ENCODE results near the gene MPDZ. TPM values are rescaled to one million over a fixed set of nuclear protein-coding genes. Genes with fewer than 3 reads are reported as not detected.

The MPDZ gene
- total RNA-seq, 1 experiment from 2014 or later = 15.3 TPM

GRCh38 chr9:13284011-13284410 lies 4.5 kb upstream of the MPDZ start:
- TF ChIP-seq CTCF (conservative IDR thresholded peaks at IDR 0.05) = no peak
- no peak for TF ChIP-seq EZH2 (IDR thresholded peaks at IDR 0.05; ENCODE audit: low read depth)
- no peaks in the 10 kb centered on the region; the same call in 1 of the 2 replicates for H3K4me1 ChIP-seq (replicated peaks; ENCODE audit: insufficient read depth)
- H4K20me1 ChIP-seq (ENCODE audit: insufficient read depth) = no peaks in the 10 kb centered on the region
- no peak overlapping the region for H3K4me3 ChIP-seq
- H3K36me3 ChIP-seq (ENCODE audit: low read depth) = no peaks in the 10 kb centered on the region
- DNase-seq = no peak
- no peaks in the 10 kb centered on the region for H3K9me2 ChIP-seq (ENCODE audit: insufficient read depth)
- ChIA-PET POLR2A (ENCODE audit: unreplicated experiment) (no interaction called here), CTCF (no interaction called here)
- H3K79me2 ChIP-seq (ENCODE audit: low read depth) = no peaks in the 10 kb centered on the region
- H3K4me2 ChIP-seq = no peak overlapping the region
- H3K27ac ChIP-seq = no peak overlapping the region
- BruUV-seq (replicated peaks) = no TSS peak
- no peak overlapping the region for H2AFZ ChIP-seq
- H3K27me3 ChIP-seq (ENCODE audit: insufficient read depth, low read depth) = no peaks in the 10 kb centered on the region
- no peaks in the 10 kb centered on the region for H3F3A ChIP-seq (ENCODE audit: insufficient read depth, low read depth)
- no peaks in the 10 kb centered on the region for H3K9me3 ChIP-seq (ENCODE audit: insufficient read depth, low read depth)
- intact Hi-C loops (cut with micrococcal nuclease; ENCODE audit: unreplicated experiment) = no loop called here

- DNase-seq = no peak
- peaks cover 2% of the 10 kb centered on the region; the same call in 1 of the 2 replicates for H3K79me2 ChIP-seq (ENCODE audit: low read depth)
- H3K27me3 ChIP-seq (ENCODE audit: insufficient read depth, low read depth) = no peaks in the 10 kb centered on the region
- H3K9me3 ChIP-seq (ENCODE audit: insufficient read depth, low read depth) = no peaks in the 10 kb centered on the region
- H3F3A ChIP-seq (ENCODE audit: insufficient read depth, low read depth) = no peaks in the 10 kb centered on the region
- H3K4me2 ChIP-seq = no peak overlapping the region
- intact Hi-C loops (cut with micrococcal nuclease; ENCODE audit: unreplicated experiment) = no loop called here
- H3K27ac ChIP-seq = no peak overlapping the region
- no peaks in the 10 kb centered on the region for H4K20me1 ChIP-seq (ENCODE audit: insufficient read depth)
- no peaks in the 10 kb centered on the region for H3K9me2 ChIP-seq (ENCODE audit: insufficient read depth)
- TF ChIP-seq CTCF (conservative IDR thresholded peaks at IDR 0.05) = no peak
- H2AFZ ChIP-seq = no peak overlapping the region
- ChIA-PET CTCF (no interaction called here), POLR2A (ENCODE audit: unreplicated experiment) (no interaction called here)
- no peak overlapping the region for H3K4me3 ChIP-seq
- no peaks in the 10 kb centered on the region for H3K36me3 ChIP-seq (ENCODE audit: low read depth)
- H3K4me1 ChIP-seq (replicated peaks; ENCODE audit: insufficient read depth) = no peaks in the 10 kb centered on the region; the same call in 1 of the 2 replicates
- BruUV-seq (replicated peaks) = no TSS peak
Observed at GRCh38 chr9:13282998-13283397, 3.5 kb upstream of the MPDZ start.

- TF ChIP-seq EZH2 (IDR thresholded peaks at IDR 0.05; ENCODE audit: low read depth) (no peak), CTCF (conservative IDR thresholded peaks at IDR 0.05) (no peak)
- Histone ChIP-seq H3K36me3 (ENCODE audit: low read depth) (no peaks in the 10 kb centered on the region), H3K27ac (no peak overlapping the region), H3F3A (ENCODE audit: insufficient read depth, low read depth) (no peaks in the 10 kb centered on the region), H3K9me2 (ENCODE audit: insufficient read depth) (no peaks in the 10 kb centered on the region), H3K4me2 (no peak overlapping the region), H3K9me3 (ENCODE audit: insufficient read depth, low read depth) (no peaks in the 10 kb centered on the region), H3K4me1 (replicated peaks; ENCODE audit: insufficient read depth) (no peaks in the 10 kb centered on the region; the same call in 1 of the 2 replicates), H3K4me3 (no peak overlapping the region), H4K20me1 (ENCODE audit: insufficient read depth) (no peaks in the 10 kb centered on the region), H3K79me2 (ENCODE audit: low read depth) (peaks cover 13% of the 10 kb centered on the region), H3K27me3 (ENCODE audit: insufficient read depth, low read depth) (no peaks in the 10 kb centered on the region), H2AFZ (no peak overlapping the region)
- ChIA-PET POLR2A (ENCODE audit: unreplicated experiment) (no interaction called here), CTCF (no interaction called here)
- BruUV-seq (replicated peaks) = no TSS peak
- intact Hi-C loops (cut with micrococcal nuclease; ENCODE audit: unreplicated experiment) = no loop called here
- no peak for DNase-seq
Observed at GRCh38 chr9:13281356-13282016, 2.0 kb upstream of the MPDZ start.
